ENCODE measurements around the gene USP54.

Gene USP54

DNA sequence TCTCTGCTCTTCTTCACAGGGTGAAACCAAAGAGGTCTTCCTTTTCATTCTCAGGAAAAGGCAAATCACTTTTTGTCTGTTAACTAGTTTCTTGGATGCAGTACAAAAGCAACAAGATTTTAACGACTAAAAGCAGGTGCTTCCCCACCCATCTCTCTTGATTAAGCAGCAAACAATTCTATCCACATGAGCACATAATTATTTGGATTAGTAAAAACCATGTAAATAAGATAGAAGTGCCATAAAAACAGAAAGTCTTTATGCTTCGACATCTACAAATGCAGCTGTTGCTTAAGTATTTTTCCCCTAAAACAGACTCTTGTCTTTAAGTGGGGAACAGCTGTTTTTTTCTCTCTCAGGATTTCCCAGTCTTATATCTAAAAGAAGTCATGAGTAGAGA, 37.4 kb downstream of the USP54 start:
- Histone ChIP-seq H3K27me3 (ENCODE audit: control insufficient read depth, insufficient read depth, low read length) (no peaks in the 10 kb centered on the region), H3K9me3 (ENCODE audit: control insufficient read depth, low read length) (no peaks in the 10 kb centered on the region), H3K4me3 (ENCODE audit: low read length) (no peak overlapping the region), H3K9ac (ENCODE audit: low read length) (no peak overlapping the region), H3K4me1 (ENCODE audit: control insufficient read depth, insufficient read depth, low read length) (peaks cover 29% of the 10 kb centered on the region), H3K36me3 (ENCODE audit: control insufficient read depth, insufficient read depth, low read length) (no peaks in the 10 kb centered on the region)

GRCh38 chr10:73552819-73553715, 38.1 kb downstream of the USP54 start:
- H3K9me3 ChIP-seq (ENCODE audit: control insufficient read depth, low read length) = no peaks in the 10 kb centered on the region
- H3K9ac ChIP-seq (ENCODE audit: low read length) = no peak overlapping the region
- H3K4me1 ChIP-seq (ENCODE audit: control insufficient read depth, insufficient read depth, low read length) = peaks cover 29% of the 10 kb centered on the region
- no peaks in the 10 kb centered on the region for H3K27me3 ChIP-seq (ENCODE audit: control insufficient read depth, insufficient read depth, low read length)
- H3K36me3 ChIP-seq (ENCODE audit: control insufficient read depth, insufficient read depth, low read length) = no peaks in the 10 kb centered on the region
- no peak overlapping the region for H3K4me3 ChIP-seq (ENCODE audit: low read length)

DNA sequence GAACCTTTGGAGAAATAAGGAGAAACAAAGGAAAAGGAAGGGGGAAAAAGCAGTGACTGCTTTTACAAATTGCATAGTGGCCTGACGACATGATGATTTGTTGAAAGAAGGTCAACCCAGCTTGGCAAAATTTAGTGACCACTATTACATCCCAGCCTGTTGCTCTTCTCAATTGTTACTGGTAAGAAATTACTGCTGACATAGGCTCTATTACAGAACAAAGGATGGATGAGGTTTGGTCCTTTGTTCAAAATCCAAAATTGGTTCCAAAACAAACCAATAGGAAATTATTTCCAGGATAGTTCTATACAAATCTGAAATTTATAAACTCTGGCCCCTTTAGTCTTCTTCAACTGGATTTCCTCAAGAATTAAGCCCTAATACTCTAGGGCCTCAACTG, 39.6 kb downstream of the USP54 start:
- Histone ChIP-seq H3K36me3 (ENCODE audit: control insufficient read depth, insufficient read depth, low read length) (no peaks in the 10 kb centered on the region), H3K4me1 (ENCODE audit: control insufficient read depth, insufficient read depth, low read length) (peaks cover 25% of the 10 kb centered on the region)

GRCh38 chr10:73545357-73545756, 45.8 kb downstream of the USP54 start:
- Histone ChIP-seq H3K36me3 (ENCODE audit: control insufficient read depth, insufficient read depth, low read length) (peaks cover 8% of the 10 kb centered on the region), H3K9me3 (ENCODE audit: control insufficient read depth, low read length) (no peaks in the 10 kb centered on the region), H3K27me3 (ENCODE audit: control insufficient read depth, insufficient read depth, low read length) (no peaks in the 10 kb centered on the region), H3K4me1 (ENCODE audit: control insufficient read depth, insufficient read depth, low read length) (no peaks in the 10 kb centered on the region), H3K4me3 (ENCODE audit: low read length) (no peak overlapping the region), H3K9ac (ENCODE audit: low read length) (no peak overlapping the region)

More for the DNA sequence above, 39.6 kb downstream of the USP54 start:
- no peak overlapping the region for H3K4me3 ChIP-seq (ENCODE audit: low read length)
- H3K9me3 ChIP-seq (ENCODE audit: control insufficient read depth, low read length) = no peaks in the 10 kb centered on the region
- H3K9ac ChIP-seq (ENCODE audit: low read length) = no peak overlapping the region
- H3K27me3 ChIP-seq (ENCODE audit: control insufficient read depth, insufficient read depth, low read length) = no peaks in the 10 kb centered on the region

DNA sequence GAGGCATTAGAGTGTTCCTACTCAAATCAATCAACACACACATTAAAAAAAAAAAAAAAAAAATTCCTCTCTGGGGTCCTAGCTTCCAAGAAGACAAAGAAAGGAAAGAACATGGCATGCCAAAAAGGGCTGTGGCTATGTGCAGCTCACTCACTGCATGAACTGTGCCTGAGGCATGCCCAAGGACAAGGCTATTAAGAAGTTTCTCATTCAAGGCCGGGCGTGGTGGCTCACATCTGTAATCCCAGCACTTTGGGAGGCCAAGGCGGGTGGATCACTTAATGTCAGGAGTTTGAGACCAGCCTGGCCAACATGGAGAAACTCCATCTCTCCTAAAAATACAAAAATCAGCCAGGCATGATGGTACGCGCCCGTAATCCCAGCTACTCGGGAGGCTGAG, 53.4 kb downstream of the USP54 start:
- Histone ChIP-seq H3K9me3 (ENCODE audit: control insufficient read depth, low read length) (no peaks in the 10 kb centered on the region), H3K36me3 (ENCODE audit: control insufficient read depth, insufficient read depth, low read length) (peaks cover 8% of the 10 kb centered on the region), H3K4me3 (ENCODE audit: low read length) (no peak overlapping the region)

GRCh38 chr10:73537288-73537687, 53.9 kb downstream of the USP54 start:
- Histone ChIP-seq H3K4me3 (ENCODE audit: low read length) (no peak overlapping the region), H3K9ac (ENCODE audit: low read length) (no peak overlapping the region), H3K27me3 (ENCODE audit: control insufficient read depth, insufficient read depth, low read length) (no peaks in the 10 kb centered on the region), H3K9me3 (ENCODE audit: control insufficient read depth, low read length) (no peaks in the 10 kb centered on the region), H3K36me3 (ENCODE audit: control insufficient read depth, insufficient read depth, low read length) (peaks cover 8% of the 10 kb centered on the region), H3K4me1 (ENCODE audit: control insufficient read depth, insufficient read depth, low read length) (peaks cover 28% of the 10 kb centered on the region)

More for the DNA sequence above, 53.4 kb downstream of the USP54 start:
- H3K4me1 ChIP-seq (ENCODE audit: control insufficient read depth, insufficient read depth, low read length) = peaks cover 28% of the 10 kb centered on the region
- H3K9ac ChIP-seq (ENCODE audit: low read length) = no peak overlapping the region
- H3K27me3 ChIP-seq (ENCODE audit: control insufficient read depth, insufficient read depth, low read length) = no peaks in the 10 kb centered on the region

DNA sequence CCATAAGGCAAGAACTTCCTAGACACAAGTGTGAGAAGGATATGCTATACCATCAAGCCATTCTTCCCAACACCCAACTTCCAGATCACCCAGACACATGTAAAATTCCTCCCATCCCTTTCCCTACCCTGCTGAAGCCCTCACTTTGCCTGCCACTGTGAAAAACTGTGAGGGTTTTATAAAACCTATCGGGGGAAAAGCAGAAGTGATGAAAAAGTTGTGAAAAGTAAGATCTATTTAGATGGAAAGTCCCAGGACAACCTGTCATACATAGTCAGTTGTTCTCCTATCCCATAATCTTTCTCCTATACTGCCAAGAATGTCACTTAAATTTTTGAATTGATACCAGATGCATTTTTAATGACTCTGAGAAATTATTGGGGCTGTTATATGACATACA, 56.3 kb downstream of the USP54 start:
- H3K4me1 ChIP-seq (ENCODE audit: control insufficient read depth, insufficient read depth, low read length) = peaks cover 36% of the 10 kb centered on the region
- no peaks in the 10 kb centered on the region for H3K27me3 ChIP-seq (ENCODE audit: control insufficient read depth, insufficient read depth, low read length)
- H3K9ac ChIP-seq (ENCODE audit: low read length) = no peak overlapping the region
- H3K36me3 ChIP-seq (ENCODE audit: control insufficient read depth, insufficient read depth, low read length) = no peaks in the 10 kb centered on the region
- H3K9me3 ChIP-seq (ENCODE audit: control insufficient read depth, low read length) = no peaks in the 10 kb centered on the region
- H3K4me3 ChIP-seq (ENCODE audit: low read length) = no peak overlapping the region

GRCh38 chr10:73529089-73529832, 61.9 kb downstream of the USP54 start:
- Histone ChIP-seq H3K9me3 (ENCODE audit: control insufficient read depth, low read length) (no peaks in the 10 kb centered on the region), H3K36me3 (ENCODE audit: control insufficient read depth, insufficient read depth, low read length) (peaks cover 5% of the 10 kb centered on the region), H3K27me3 (ENCODE audit: control insufficient read depth, insufficient read depth, low read length) (no peaks in the 10 kb centered on the region), H3K9ac (ENCODE audit: low read length) (no peak overlapping the region), H3K4me1 (ENCODE audit: control insufficient read depth, insufficient read depth, low read length) (peaks cover 21% of the 10 kb centered on the region), H3K4me3 (ENCODE audit: low read length) (no peak overlapping the region)

DNA sequence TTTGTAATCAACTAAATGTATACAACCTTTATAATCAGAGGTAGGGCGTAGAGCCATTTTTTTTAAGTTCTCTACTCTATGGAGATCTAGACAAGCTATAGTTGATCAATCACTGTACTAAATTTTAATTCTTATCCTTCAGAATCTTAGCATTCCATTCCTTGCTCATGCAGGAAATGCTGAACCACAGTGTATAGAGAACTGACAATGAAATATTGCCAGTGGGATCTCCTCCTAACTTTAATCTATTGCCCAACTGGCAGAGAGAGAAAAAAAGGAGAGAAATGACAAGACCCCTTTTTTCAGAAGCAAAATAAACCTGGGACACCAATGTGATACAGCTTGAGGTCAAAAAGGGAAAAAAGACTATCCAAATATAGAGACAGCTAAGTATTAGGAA, 68.9 kb downstream of the USP54 start:
- peaks cover 9% of the 10 kb centered on the region for H3K36me3 ChIP-seq (ENCODE audit: control insufficient read depth, insufficient read depth, low read length)

GRCh38 chr10:73519336-73519735, 71.8 kb downstream of the USP54 start:
- Histone ChIP-seq H3K4me3 (ENCODE audit: low read length) (no peak overlapping the region), H3K36me3 (ENCODE audit: control insufficient read depth, insufficient read depth, low read length) (peaks cover 19% of the 10 kb centered on the region), H3K27me3 (ENCODE audit: control insufficient read depth, insufficient read depth, low read length) (no peaks in the 10 kb centered on the region), H3K9ac (ENCODE audit: low read length) (no peak overlapping the region), H3K4me1 (ENCODE audit: control insufficient read depth, insufficient read depth, low read length) (no peaks in the 10 kb centered on the region), H3K9me3 (ENCODE audit: control insufficient read depth, low read length) (no peaks in the 10 kb centered on the region)

More for the DNA sequence above, 68.9 kb downstream of the USP54 start:
- no peaks in the 10 kb centered on the region for H3K9me3 ChIP-seq (ENCODE audit: control insufficient read depth, low read length)
- H3K4me1 ChIP-seq (ENCODE audit: control insufficient read depth, insufficient read depth, low read length) = no peaks in the 10 kb centered on the region
- no peak overlapping the region for H3K9ac ChIP-seq (ENCODE audit: low read length)
- no peak overlapping the region for H3K4me3 ChIP-seq (ENCODE audit: low read length)
- no peaks in the 10 kb centered on the region for H3K27me3 ChIP-seq (ENCODE audit: control insufficient read depth, insufficient read depth, low read length)

GRCh38 chr10:73517166-73517888, 73.8 kb downstream of the USP54 start:
- Histone ChIP-seq H3K4me3 (ENCODE audit: low read length) (no peak overlapping the region), H3K36me3 (ENCODE audit: control insufficient read depth, insufficient read depth, low read length) (peaks cover 19% of the 10 kb centered on the region), H3K4me1 (ENCODE audit: control insufficient read depth, insufficient read depth, low read length) (no peaks in the 10 kb centered on the region), H3K9me3 (ENCODE audit: control insufficient read depth, low read length) (no peaks in the 10 kb centered on the region), H3K27me3 (ENCODE audit: control insufficient read depth, insufficient read depth, low read length) (no peaks in the 10 kb centered on the region), H3K9ac (ENCODE audit: low read length) (no peak overlapping the region)

All from mucosa of stomach (tissue), 1 donor.